NCI-H128 (cell line): ENCODE results near the gene CYP2C9.

Experiments
- DNase-seq: peaks from one replicate; lab custom pipeline; 2025; ENCODE audit not compliant: unreplicated experiment; lab: John Stamatoyannopoulos, UW

Gene CYP2C9

GRCh38 chr10:95035332-95036295 is 97.2 kb downstream of the CYP2C9 start:
- DNase-seq = no peak

DNA sequence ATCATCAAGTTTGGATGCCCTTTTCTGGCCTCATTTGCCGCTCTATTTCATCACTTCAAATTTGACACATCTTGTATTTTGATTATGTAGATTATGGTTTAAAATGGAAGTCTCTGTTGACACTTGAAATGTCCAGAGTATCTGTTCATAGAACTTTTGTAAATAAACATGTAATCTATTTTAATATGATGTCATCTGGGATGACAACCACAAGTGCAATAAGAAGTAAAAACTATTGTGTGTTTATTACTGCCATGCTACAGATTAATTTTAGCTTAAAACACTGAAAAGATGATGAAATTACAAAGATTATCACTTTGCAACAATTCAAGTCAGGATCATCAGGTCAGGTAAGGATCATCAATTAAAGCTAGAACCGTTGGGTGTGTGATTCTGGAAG is 100.8 kb downstream of the CYP2C9 start:
- DNase-seq = no peak
